ENCODE measurements around the gene ZNF532.

The ZNF532 gene

GRCh38 chr18:58967751-58968254 lies 103.1 kb downstream of the ZNF532 start:
- H3K4me1 Mint-ChIP-seq (ENCODE audit: low read depth): peaks cover 2% of the 10 kb centered on the region
- H3K27me3 Mint-ChIP-seq: peaks cover 6% of the 10 kb centered on the region
- H3K4me3 Mint-ChIP-seq: no peak overlapping the region
- H3K36me3 Mint-ChIP-seq (ENCODE audit: low read depth): no peaks in the 10 kb centered on the region
- DNase-seq: no peak
- H3K27ac Mint-ChIP-seq: no peak overlapping the region
- no peaks in the 10 kb centered on the region for H3K9me3 Mint-ChIP-seq

DNA sequence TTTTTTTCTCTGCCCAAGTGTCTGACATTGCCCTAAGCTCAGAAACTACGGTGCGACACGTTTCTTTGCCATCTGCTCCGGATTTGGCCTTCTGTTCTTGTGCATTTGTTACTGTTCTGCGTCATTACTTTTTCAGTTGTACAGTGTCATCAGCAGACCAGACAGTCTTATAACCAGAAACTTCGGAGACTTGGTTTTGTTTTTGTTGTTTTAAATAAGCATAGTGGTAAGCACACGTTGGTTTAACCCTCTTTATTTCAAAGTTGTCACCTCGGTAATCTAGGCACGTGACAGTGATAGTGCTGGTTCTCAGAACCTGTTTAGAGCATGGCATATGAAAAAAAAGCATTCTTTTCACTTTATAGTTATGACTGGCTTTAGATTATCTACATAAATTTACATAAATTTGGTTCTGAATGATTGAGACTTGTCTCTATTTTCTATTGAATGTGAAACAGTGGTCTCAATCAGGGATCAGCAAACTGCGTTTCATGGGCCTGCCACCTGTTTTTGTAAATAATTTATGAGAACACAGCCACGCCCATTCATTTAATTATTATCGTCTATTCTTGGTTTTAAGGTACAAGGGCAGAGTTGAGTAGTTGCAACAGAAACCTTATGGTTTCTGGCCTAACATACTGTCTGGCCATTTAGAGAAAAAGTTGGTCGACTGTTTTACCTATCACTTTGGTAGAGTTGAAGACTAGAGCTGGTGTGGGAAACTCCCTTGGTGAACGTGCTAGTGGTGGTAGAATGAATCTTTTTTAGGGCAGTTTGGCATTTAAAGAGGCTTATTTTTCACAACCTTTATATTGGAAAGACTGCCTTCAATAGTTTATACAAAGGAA lies 106.5 kb downstream of the ZNF532 start:
- no peak for DNase-seq
- no peaks in the 10 kb centered on the region for H3K36me3 Mint-ChIP-seq (ENCODE audit: low read depth)
- H3K4me1 Mint-ChIP-seq (ENCODE audit: low read depth): no peaks in the 10 kb centered on the region
- H3K9me3 Mint-ChIP-seq: no peaks in the 10 kb centered on the region
- peaks cover 17% of the 10 kb centered on the region for H3K27me3 Mint-ChIP-seq
- no peak overlapping the region for H3K27ac Mint-ChIP-seq
- H3K4me3 Mint-ChIP-seq: no peak overlapping the region

GRCh38 chr18:58975296-58975695 lies 110.6 kb downstream of the ZNF532 start:
- Mint-ChIP-seq H3K4me1 (ENCODE audit: low read depth) (no peaks in the 10 kb centered on the region), H3K36me3 (ENCODE audit: low read depth) (peaks cover 1% of the 10 kb centered on the region), H3K27me3 (peaks cover 35% of the 10 kb centered on the region), H3K27ac (no peak overlapping the region), H3K4me3 (no peak overlapping the region), H3K9me3 (no peaks in the 10 kb centered on the region)
- DNase-seq: no peak

DNA sequence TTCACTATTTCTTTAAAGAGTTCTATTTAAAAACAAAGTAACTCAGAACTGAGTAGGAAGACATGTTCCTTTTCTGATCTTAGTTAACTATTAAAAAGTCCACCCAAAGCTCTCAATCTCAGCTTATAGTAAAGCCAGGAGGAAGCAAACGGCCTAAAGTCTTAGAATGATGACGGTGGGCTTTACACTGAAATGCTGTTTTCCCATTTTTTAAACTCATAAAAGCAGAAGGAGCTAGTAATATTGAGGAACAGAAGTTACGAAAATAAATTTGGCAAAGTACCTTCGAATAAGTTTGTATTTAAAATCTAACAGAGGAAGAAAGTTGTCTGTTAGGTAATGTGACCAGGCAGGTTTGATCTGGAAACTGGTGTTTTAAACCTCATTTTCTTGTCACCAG lies 111.1 kb downstream of the ZNF532 start:
- H3K36me3 Mint-ChIP-seq (ENCODE audit: low read depth): peaks cover 3% of the 10 kb centered on the region
- H3K4me3 Mint-ChIP-seq: no peak overlapping the region
- H3K27me3 Mint-ChIP-seq: peaks cover 36% of the 10 kb centered on the region
- H3K4me1 Mint-ChIP-seq (ENCODE audit: low read depth): peaks cover under 1% of the 10 kb centered on the region
- no peak for DNase-seq
- H3K9me3 Mint-ChIP-seq: no peaks in the 10 kb centered on the region
- H3K27ac Mint-ChIP-seq: no peak overlapping the region

GRCh38 chr18:58977223-58977622 lies 112.5 kb downstream of the ZNF532 start:
- peaks cover 40% of the 10 kb centered on the region for H3K27me3 Mint-ChIP-seq
- no peak for DNase-seq
- no peak overlapping the region for H3K4me3 Mint-ChIP-seq
- H3K4me1 Mint-ChIP-seq (ENCODE audit: low read depth): peaks cover 6% of the 10 kb centered on the region
- no peaks in the 10 kb centered on the region for H3K9me3 Mint-ChIP-seq
- peaks cover 8% of the 10 kb centered on the region for H3K36me3 Mint-ChIP-seq (ENCODE audit: low read depth)
- no peak overlapping the region for H3K27ac Mint-ChIP-seq

DNA sequence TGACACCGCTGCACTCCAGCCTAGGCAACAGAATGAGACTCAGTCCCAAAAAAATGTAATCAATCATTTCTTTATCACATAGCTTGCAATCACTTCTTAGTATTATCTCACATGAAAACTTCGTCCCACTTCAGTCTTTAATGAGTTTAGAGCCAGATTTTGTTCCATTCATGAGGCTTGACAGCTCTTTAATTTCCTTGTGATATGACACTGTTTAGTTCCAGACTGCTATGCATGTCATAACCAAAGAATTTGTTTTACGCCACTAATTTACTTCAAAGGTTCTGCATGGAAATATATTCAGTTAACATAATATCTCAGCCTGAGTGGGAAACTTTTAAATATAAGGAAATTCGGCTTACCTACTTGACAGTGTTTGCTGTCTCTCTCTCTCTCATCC lies 113.1 kb downstream of the ZNF532 start:
- Mint-ChIP-seq H3K36me3 (ENCODE audit: low read depth) (peaks cover 8% of the 10 kb centered on the region), H3K4me3 (no peak overlapping the region), H3K27ac (no peak overlapping the region), H3K27me3 (peaks cover 36% of the 10 kb centered on the region), H3K4me1 (ENCODE audit: low read depth) (peaks cover 6% of the 10 kb centered on the region), H3K9me3 (no peaks in the 10 kb centered on the region)
- no peak for DNase-seq

- no peak overlapping the region for H3K4me3 Mint-ChIP-seq
- no peak for DNase-seq
- no peak overlapping the region for H3K27ac Mint-ChIP-seq
- H3K9me3 Mint-ChIP-seq: no peaks in the 10 kb centered on the region
- H3K27me3 Mint-ChIP-seq: peaks cover 36% of the 10 kb centered on the region
- H3K36me3 Mint-ChIP-seq (ENCODE audit: low read depth): peaks cover 8% of the 10 kb centered on the region
- peaks cover 6% of the 10 kb centered on the region for H3K4me1 Mint-ChIP-seq (ENCODE audit: low read depth)
These were observed 114.2 kb downstream of the ZNF532 start for GRCh38 chr18:58978916-58979315.

DNA sequence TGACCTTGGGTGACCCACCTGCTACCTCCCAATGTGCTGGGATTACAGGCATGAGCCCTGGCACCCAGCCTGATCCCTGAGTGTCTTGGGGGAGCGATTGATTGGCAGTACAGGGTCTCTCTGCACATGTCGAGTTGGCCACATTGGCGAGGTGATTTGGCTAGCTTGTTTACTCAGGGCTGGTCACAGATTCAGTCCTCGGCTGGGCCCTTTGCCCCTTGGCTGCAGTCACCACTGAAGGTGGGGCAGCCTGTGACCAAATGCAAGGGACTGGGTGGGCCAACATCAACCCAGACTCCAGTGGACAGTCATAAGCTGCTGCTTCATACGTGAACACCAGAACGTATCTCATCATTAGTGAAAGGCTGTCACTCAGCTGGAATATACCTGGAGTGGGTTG lies 114.9 kb downstream of the ZNF532 start:
- no peak overlapping the region for H3K4me3 Mint-ChIP-seq
- no peak for DNase-seq
- no peaks in the 10 kb centered on the region for H3K9me3 Mint-ChIP-seq
- no peak overlapping the region for H3K27ac Mint-ChIP-seq
- peaks cover 6% of the 10 kb centered on the region for H3K4me1 Mint-ChIP-seq (ENCODE audit: low read depth)
- H3K36me3 Mint-ChIP-seq (ENCODE audit: low read depth): peaks cover 8% of the 10 kb centered on the region
- H3K27me3 Mint-ChIP-seq: peaks cover 33% of the 10 kb centered on the region

- Mint-ChIP-seq H3K4me1 (ENCODE audit: low read depth) (peaks cover 6% of the 10 kb centered on the region), H3K9me3 (no peaks in the 10 kb centered on the region), H3K27me3 (peaks cover 25% of the 10 kb centered on the region), H3K4me3 (no peak overlapping the region), H3K27ac (no peak overlapping the region), H3K36me3 (ENCODE audit: low read depth) (peaks cover 8% of the 10 kb centered on the region)
- DNase-seq: no peak
These were observed 116.3 kb downstream of the ZNF532 start for GRCh38 chr18:58980991-58981390.

DNA sequence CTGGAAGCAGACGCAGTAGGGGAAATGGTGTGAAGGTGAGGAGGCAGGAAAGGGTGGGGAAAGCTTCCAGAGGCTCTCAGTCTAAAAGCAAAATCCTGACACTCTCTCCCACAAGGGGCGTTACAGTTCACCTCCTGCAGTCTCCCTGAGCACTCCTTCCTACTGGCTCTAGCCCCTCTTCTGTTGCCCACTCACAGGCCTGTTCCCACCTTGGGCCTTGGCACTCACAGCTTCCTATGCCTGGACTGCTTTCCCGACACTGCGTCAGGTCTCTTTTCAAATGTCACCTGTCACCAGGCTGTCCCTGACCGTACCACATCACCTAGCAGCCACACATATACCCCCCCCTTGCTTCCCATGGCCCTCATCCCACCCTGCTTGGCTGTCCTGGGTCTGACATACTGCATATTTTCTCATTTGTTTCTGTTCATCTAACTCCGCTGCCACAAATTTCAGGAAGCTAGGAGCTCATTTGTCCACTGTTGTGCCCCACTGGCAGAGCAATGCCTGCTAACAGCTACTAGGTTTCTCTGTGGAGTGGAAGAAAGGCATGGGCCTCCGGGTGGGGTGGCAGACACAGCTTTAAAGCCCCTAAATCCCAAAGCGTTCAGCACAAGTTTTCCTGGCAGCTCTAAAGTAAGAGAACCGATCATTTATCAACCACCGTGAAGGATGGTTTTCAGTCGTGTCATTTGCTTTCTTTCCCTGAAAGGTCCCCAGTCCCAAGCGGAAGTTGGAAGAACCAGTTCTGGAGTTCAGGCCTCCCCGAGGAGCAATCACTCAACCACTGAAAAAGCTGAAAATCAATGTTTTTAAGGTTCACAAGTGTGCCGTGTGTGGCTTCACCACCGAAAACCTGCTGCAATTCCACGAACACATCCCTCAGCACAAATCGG lies 118.8 kb downstream of the ZNF532 start:
- peaks cover 2% of the 10 kb centered on the region for H3K9me3 Mint-ChIP-seq
- peaks cover 8% of the 10 kb centered on the region for H3K36me3 Mint-ChIP-seq (ENCODE audit: low read depth)
- peaks cover 20% of the 10 kb centered on the region for H3K27me3 Mint-ChIP-seq

GRCh38 chr18:58988600-58988999 lies 123.9 kb downstream of the ZNF532 start:
- Mint-ChIP-seq H3K9me3 (peaks cover 12% of the 10 kb centered on the region), H3K4me3 (no peak overlapping the region), H3K27me3 (peaks cover 19% of the 10 kb centered on the region), H3K27ac (no peak overlapping the region), H3K4me1 (ENCODE audit: low read depth) (peaks cover 13% of the 10 kb centered on the region), H3K36me3 (ENCODE audit: low read depth) (no peaks in the 10 kb centered on the region)
- no peak for DNase-seq

More for the DNA sequence above, 118.8 kb downstream of the ZNF532 start:
- Mint-ChIP-seq H3K27ac (no peak overlapping the region), H3K4me3 (no peak overlapping the region), H3K4me1 (ENCODE audit: low read depth) (peaks cover 6% of the 10 kb centered on the region)
- no peak for DNase-seq

GRCh38 chr18:58989184-58989759 lies 124.6 kb downstream of the ZNF532 start:
- Mint-ChIP-seq H3K4me3 (no peak overlapping the region), H3K27me3 (peaks cover 19% of the 10 kb centered on the region), H3K27ac (no peak overlapping the region), H3K36me3 (ENCODE audit: low read depth) (no peaks in the 10 kb centered on the region), H3K9me3 (peaks cover 12% of the 10 kb centered on the region), H3K4me1 (ENCODE audit: low read depth) (peaks cover 13% of the 10 kb centered on the region)
- DNase-seq: no peak

- Mint-ChIP-seq H3K9me3 (peaks cover 12% of the 10 kb centered on the region), H3K4me3 (no peak overlapping the region), H3K27me3 (peaks cover 26% of the 10 kb centered on the region), H3K4me1 (ENCODE audit: low read depth) (peaks cover 13% of the 10 kb centered on the region), H3K27ac (no peak overlapping the region), H3K36me3 (ENCODE audit: low read depth) (no peaks in the 10 kb centered on the region)
- no peak for DNase-seq
These were observed 126.0 kb downstream of the ZNF532 start for GRCh38 chr18:58990720-58991119.

DNA sequence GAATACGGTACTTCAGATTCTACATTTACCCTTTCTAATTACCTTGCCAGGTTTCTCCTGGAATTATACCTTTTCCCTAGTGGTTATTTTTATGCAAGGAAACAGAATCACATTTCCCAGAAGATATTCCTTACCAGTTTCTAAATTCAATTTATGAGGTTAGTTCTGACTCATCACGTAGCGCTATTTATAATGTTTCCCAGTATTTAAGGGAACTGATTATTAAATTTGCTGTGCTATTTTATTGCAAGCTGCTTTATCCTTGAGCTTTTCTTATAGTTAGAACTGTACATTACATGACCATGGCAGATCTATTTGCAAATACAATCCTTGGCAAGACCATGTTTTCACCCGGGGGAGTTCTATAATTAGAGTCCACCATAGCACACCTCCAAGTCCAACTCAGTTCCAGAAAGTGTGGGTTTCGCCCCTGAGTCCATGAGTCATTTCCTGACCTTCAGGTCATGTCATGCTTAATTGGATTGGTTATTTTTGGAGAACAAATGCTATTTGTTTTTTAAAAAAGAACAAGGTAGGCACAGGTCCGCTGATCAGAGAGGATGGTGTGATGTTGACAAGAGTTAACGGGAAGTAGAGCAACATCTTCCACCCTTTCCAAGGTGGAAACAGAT lies 126.6 kb downstream of the ZNF532 start:
- DNase-seq: no peak
- H3K27me3 Mint-ChIP-seq: peaks cover 27% of the 10 kb centered on the region
- H3K36me3 Mint-ChIP-seq (ENCODE audit: low read depth): no peaks in the 10 kb centered on the region

More for the DNA sequence above, 126.6 kb downstream of the ZNF532 start:
- Mint-ChIP-seq H3K4me1 (ENCODE audit: low read depth) (peaks cover 13% of the 10 kb centered on the region), H3K27ac (no peak overlapping the region), H3K9me3 (peaks cover 12% of the 10 kb centered on the region), H3K4me3 (no peak overlapping the region)
